Middle frontal gyrus (tissue), 1 donor: ENCODE results near the gene MAGI1.

ENCODE experiments used
- DNase-seq: peaks from one replicate; pipeline ENCODE4 v3.0.0-alpha.2; 2015; ENCODE audit warnings: low spot score; ENCODE audit errors: extremely low spot score

The MAGI1 gene

DNA sequence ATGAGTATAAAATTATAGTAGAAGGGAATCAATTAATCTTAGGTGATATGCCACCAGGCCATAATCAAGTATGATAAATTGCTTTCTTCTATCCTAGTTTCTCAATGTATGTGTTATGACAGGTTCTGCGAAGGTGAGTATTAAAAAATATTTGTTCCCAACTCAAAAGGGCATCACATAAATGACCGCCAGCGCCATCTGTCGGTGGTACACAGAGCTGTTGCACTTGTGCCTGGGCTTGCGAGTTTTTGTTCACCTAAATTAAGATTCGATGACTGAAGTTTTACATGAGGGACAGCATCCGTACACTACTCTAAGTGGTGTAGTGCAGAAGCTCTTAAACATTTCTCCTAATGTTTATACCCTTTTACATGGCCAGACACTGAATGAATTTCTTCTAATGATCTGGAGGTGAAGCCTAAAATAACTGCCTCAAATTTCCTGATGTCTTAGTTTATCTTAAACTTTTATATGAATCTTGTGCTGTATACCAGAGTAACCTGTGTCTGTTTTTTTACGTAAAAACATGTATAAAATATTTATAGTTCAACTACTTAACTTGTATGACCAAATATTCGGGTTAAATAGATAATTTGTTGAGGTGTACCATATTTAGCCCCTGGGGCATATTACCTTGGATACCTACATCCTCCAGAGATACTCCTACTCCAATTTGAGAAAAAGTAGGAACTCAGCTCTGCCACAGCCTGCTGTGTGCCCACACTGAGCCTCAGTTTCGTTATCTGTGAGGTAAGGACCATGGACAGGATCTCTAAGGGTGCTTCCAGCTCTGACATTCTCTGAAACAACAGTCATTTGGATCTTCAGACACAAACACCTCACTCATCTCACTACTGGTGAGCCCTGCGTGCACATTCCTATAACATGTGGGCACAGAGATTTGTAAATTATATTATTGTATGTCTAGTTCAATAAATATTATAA is 365.6 kb downstream of the MAGI1 start:
- no peak for DNase-seq

GRCh38 chr3:65672061-65672460 is 366.7 kb downstream of the MAGI1 start:
- no peak for DNase-seq

DNA sequence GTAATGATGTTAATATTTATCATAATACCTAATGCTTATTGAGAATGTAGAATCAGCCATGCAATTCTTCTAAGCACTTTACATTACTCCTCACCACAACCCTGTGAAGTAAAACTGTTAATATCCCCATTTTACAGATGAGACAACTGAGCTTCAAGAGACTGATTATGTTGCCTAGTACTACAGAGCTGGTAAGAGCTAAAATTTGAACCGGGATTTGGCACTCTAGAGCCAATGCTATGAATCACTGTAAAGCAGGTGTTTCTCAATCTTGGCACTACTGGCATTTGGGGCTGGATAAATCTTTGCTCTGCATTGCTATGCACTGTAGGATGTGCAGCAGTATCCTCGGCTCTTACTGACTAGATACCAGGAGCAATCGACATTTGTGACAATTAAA is 367.7 kb downstream of the MAGI1 start:
- DNase-seq = no peak

GRCh38 chr3:65669163-65669875 is 369.4 kb downstream of the MAGI1 start:
- DNase-seq = no peak

GRCh38 chr3:65667963-65668362 is 370.8 kb downstream of the MAGI1 start:
- no peak for DNase-seq

DNA sequence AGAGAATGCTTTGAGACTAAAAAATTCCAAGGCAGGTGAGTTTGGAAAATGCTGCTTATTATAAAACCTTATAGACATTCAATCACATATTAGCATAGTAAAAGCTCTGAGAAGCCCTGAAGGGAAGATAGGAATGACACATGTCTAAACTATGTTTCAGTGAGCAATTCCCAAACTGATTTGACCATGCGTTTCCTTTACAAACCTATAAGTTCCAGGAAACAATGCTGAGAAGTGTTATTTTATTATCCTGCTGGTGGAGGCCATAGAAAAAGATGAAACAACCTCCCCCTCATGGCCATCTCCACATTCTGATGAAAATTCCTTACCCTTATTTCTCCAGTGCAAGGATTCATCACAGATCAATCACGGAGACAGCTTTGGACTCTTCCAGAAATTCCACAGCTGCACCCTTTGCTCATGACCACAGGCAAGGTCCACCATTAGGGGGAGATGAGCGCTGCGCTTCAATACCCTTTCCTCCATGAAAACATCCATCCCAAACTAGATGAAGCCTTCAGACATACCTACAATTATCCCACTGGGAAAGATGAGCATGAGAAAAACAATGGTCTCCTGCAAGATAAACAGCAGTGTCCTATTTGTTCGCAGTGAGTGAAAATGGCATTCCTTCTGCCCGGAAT is 372.1 kb downstream of the MAGI1 start:
- no peak for DNase-seq

- no peak for DNase-seq
Measured at GRCh38 chr3:65665915-65666314, 372.8 kb downstream of the MAGI1 start.

GRCh38 chr3:65664931-65665330 is 373.8 kb downstream of the MAGI1 start:
- DNase-seq = no peak

- DNase-seq = no peak
Measured at GRCh38 chr3:65664446-65664845, 374.3 kb downstream of the MAGI1 start.

GRCh38 chr3:65662095-65662494 is 376.6 kb downstream of the MAGI1 start:
- DNase-seq = no peak

GRCh38 chr3:65660000-65660598 is 378.6 kb downstream of the MAGI1 start:
- DNase-seq = no peak

GRCh38 chr3:65659396-65659795 is 379.3 kb downstream of the MAGI1 start:
- no peak for DNase-seq

GRCh38 chr3:65658401-65658800 is 380.3 kb downstream of the MAGI1 start:
- DNase-seq = no peak

- DNase-seq = no peak
Measured at GRCh38 chr3:65655061-65655460, 383.7 kb downstream of the MAGI1 start.

- no peak for DNase-seq
Measured at GRCh38 chr3:65653731-65654130, 385.0 kb downstream of the MAGI1 start.

DNA sequence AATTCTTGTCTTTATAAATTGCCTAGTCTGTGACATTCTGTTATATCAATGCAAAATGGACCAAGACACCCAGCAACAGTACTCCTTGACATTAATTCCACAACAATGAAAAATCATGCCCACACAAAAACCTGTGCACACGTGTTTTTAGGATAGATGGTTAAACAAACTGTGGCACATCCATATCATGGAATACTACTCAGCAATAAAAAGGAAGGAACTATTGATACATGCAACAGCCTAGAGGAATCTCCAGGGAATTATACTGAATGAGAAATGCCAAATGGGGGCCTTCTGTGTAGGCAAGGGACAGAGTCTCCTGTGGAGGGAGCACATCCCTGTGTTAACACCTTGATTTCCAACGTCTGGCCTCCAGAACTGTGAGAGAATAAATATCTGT is 388.5 kb downstream of the MAGI1 start:
- DNase-seq = no peak

- DNase-seq = no peak
Measured at GRCh38 chr3:65647369-65647768, 391.3 kb downstream of the MAGI1 start.

DNA sequence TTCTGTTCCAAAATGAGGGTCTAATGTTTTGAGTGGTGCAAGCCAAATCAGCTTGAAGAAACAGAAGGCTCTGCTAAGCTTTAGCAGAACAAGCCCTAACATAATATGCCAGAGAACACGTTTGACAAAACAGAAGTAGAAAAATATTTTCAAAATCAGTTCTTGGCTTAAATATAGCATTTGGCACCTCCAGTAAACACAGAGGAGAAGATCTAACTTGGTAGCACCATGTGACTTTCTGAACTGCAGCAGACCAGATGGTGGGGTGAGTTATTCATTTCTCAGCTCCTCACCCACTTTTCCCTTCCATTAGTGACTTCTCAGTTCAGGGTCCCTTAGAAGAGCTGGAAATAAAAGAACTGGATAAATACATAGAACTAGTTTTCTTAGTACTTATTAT is 395.8 kb downstream of the MAGI1 start:
- DNase-seq = peak; percentile 57

DNA sequence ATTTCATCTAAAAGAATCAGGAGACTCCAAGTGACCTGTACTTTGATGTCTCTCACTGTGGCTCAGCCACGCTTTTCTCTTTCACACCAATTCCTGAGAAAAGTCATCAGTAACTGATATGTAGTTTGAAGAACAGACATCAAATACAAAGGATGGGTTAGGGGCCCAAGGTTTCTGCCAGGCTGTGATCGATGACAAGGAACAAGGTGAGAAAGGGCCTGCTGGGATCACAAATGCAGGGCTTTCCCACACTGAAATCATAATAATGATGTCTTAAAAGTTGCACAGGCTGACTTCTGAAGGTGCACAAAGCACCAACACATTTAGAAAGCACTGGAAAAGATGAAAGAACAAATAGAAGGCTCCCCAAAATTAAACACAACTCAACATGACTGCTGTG is 396.9 kb downstream of the MAGI1 start:
- no peak for DNase-seq

GRCh38 chr3:65641045-65641444 is 397.7 kb downstream of the MAGI1 start:
- no peak for DNase-seq

- DNase-seq = no peak
Measured at GRCh38 chr3:65639444-65639843, 399.3 kb downstream of the MAGI1 start.

- no peak for DNase-seq
Measured at GRCh38 chr3:65638301-65638700, 400.4 kb downstream of the MAGI1 start.
